GM23338 (cell line): ENCODE data around the gene FUT8. TPM values are rescaled to one million over a fixed set of nuclear protein-coding genes. Genes with fewer than 3 reads are reported as not detected.

ENCODE experiments used
- ATAC-seq: fragments of 200-7000 bp; cut with Tn5 transposase; 3 replicates; pipeline ENCODE4 v1.9.1; 2020
- DNase-seq: peaks from one replicate; pipeline ENCODE4 v3.0.0-alpha.2; 2015; ENCODE audit warnings: low spot score
- H2AFZ ChIP-seq: fragments of 200-600 bp; sonication (generic); 2 replicates; pipeline ENCODE4 v1.8.0; 2016; ENCODE audit warnings: antibody characterized with exemption, mild to moderate bottlenecking, moderate library complexity
- H3F3A ChIP-seq: fragments of 200-600 bp; sonication (generic); replicated peaks from 2 replicates; pipeline ENCODE4 v1.8.0; 2017; ENCODE audit warnings: antibody characterized with exemption, mixed run types, low read depth
- H3K27ac ChIP-seq: fragments of 200-600 bp; sonication (generic); 2 replicates; pipeline ENCODE4 v1.6.1; 2016; ENCODE audit warnings: low read depth
- H3K27me3 ChIP-seq: fragments of 200-600 bp; sonication (generic); 2 replicates; pipeline ENCODE4 v1.8.0; 2016; ENCODE audit warnings: mild to moderate bottlenecking, mixed run types, moderate library complexity; ENCODE audit not compliant: insufficient read depth
- H3K36me3 ChIP-seq: fragments of 200-600 bp; sonication (generic); 2 replicates; pipeline ENCODE4 v1.8.0; 2016; ENCODE audit warnings: mild to moderate bottlenecking; ENCODE audit not compliant: insufficient read depth
- H3K4me1 ChIP-seq: fragments of 200-600 bp; sonication (generic); 2 replicates; pipeline ENCODE4 v1.8.0; 2016; ENCODE audit warnings: mild to moderate bottlenecking, moderate library complexity; ENCODE audit not compliant: insufficient read depth
- H3K4me2 ChIP-seq: fragments of 200-600 bp; sonication (generic); 2 replicates; pipeline ENCODE4 v1.7.1; 2017; ENCODE audit warnings: mixed run types
- H3K4me3 ChIP-seq: fragments of 200-600 bp; sonication (generic); 2 replicates; pipeline ENCODE4 v1.6.1; 2016; ENCODE audit warnings: mixed run types
- H3K79me2 ChIP-seq: fragments of 200-600 bp; sonication (generic); replicated peaks from 2 replicates; pipeline ENCODE4 v1.8.0; 2017; ENCODE audit warnings: mild to moderate bottlenecking; ENCODE audit not compliant: insufficient read depth
- H3K9me2 ChIP-seq: fragments of 200-600 bp; sonication (generic); 2 replicates; pipeline ENCODE4 v1.8.0; 2017; ENCODE audit not compliant: insufficient read depth
- H4K20me1 ChIP-seq: fragments of 200-600 bp; sonication (generic); replicated peaks from 2 replicates; pipeline ENCODE4 v1.8.0; 2017; ENCODE audit warnings: mild to moderate bottlenecking; ENCODE audit not compliant: insufficient read depth
- H3K27ac Mint-ChIP-seq: 2 replicates; pipeline ENCODE4 v1.8.0; 2020; ENCODE audit warnings: inconsistent platforms, mild to moderate bottlenecking, moderate library complexity, mixed read lengths
- H3K27me3 Mint-ChIP-seq: 3 replicates; pipeline ENCODE4 v1.8.0; 2022; ENCODE audit warnings: low read depth, mild to moderate bottlenecking, moderate library complexity, mixed read lengths, inconsistent platforms; ENCODE audit not compliant: insufficient read depth, poor library complexity
- H3K36me3 Mint-ChIP-seq: 3 replicates; pipeline ENCODE4 v1.8.0; 2021; ENCODE audit warnings: low read depth, mild to moderate bottlenecking, inconsistent platforms, moderate library complexity, mixed read lengths
- H3K4me1 Mint-ChIP-seq: 3 replicates; pipeline ENCODE4 v1.8.0; 2020; ENCODE audit warnings: mild to moderate bottlenecking, inconsistent platforms, mixed read lengths
- H3K4me3 Mint-ChIP-seq: 3 replicates; pipeline ENCODE4 v1.8.0; 2021; ENCODE audit warnings: moderate library complexity, mild to moderate bottlenecking, inconsistent platforms, mixed read lengths
- H3K9me3 Mint-ChIP-seq: 3 replicates; pipeline ENCODE4 v1.8.0; 2020; ENCODE audit warnings: moderate library complexity, mild to moderate bottlenecking, inconsistent platforms, mixed read lengths
- CREB1 ChIP-seq: fragments of 250-450 bp; sonication (Bioruptor Pico); IDR thresholded peaks from 2 replicates; pipeline ENCODE4 v1.5.0; 2020; ENCODE audit warnings: low read depth, mild to moderate bottlenecking, moderate library complexity
- EZH2phosphoT487 ChIP-seq: fragments of 200-600 bp; sonication (generic); IDR thresholded peaks from one replicate; pipeline ENCODE4 v1.8.1; 2018; ENCODE audit warnings: antibody characterized with exemption; ENCODE audit not compliant: unreplicated experiment
- NANOG ChIP-seq: IDR thresholded peaks from 2 replicates; pipeline ENCODE4 v1.6.1; 2016; ENCODE audit warnings: antibody characterized with exemption, borderline replicate concordance
- POLR2AphosphoS5 ChIP-seq: IDR thresholded peaks from 2 replicates; pipeline ENCODE4 v1.6.1; 2016; ENCODE audit warnings: antibody characterized with exemption, low read depth
- STAT1 ChIP-seq: IDR thresholded peaks from one replicate; pipeline ENCODE4 v1.6.1; 2016; ENCODE audit warnings: antibody characterized with exemption; ENCODE audit not compliant: unreplicated experiment
- polyA plus RNA-seq: library from polyadenylated mRNA; unstranded; fragments of >200 nt; fragmentation: Nextera tagmentation; extraction: Ambion mirVana; gene quantifications from 2 replicates; pipeline ENCODE4 v1.2.1, GENCODE V29; 2016
- total RNA-seq: library from RNA; depleted of rRNA; stranded (reverse); fragments of >200 nt; shearing (Covaris generic); gene quantifications from 2 replicates; pipeline ENCODE4 v1.2.3, GENCODE V29; 2014
- TF ChIP-seq, protein P1 (sequence below): fragments of 250-450 bp; sonication (Bioruptor Pico); IDR thresholded peaks from 2 replicates; pipeline ENCODE4 v1.5.0; 2020; ENCODE audit warnings: mild to moderate bottlenecking, moderate library complexity
- TF ChIP-seq, protein P2 (sequence below): IDR thresholded peaks from 2 replicates; pipeline ENCODE4 v1.6.1; 2016; ENCODE audit warnings: antibody characterized with exemption
- TF ChIP-seq, protein P3 (sequence below): IDR thresholded peaks from one replicate; pipeline ENCODE4 v1.6.1; 2018; ENCODE audit warnings: antibody characterized with exemption; ENCODE audit not compliant: unreplicated experiment

The FUT8 gene
- total and polyA plus RNA-seq, 2 experiments from 2014 or later = 8.2 to 23.2 TPM

DNA sequence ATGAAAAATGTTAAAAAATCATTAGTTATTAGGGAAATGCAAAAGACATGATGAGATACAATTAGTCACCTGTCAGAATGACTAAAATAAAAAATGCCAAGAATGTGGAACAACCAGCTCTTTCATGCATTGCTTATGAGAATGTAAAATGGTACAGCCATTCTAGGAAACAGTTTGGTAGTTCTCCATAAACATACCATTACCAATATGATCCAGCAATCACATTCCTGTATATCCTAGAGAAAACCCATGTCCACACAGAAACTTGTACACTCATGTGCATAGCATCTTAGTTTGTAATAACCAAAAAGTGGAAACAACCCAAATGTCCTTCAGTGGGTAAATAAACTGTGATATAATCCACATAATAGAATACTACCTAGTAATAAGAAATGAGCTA, 245.7 kb downstream of the FUT8 start (continued):
- TF ChIP-seq, protein P1, sequence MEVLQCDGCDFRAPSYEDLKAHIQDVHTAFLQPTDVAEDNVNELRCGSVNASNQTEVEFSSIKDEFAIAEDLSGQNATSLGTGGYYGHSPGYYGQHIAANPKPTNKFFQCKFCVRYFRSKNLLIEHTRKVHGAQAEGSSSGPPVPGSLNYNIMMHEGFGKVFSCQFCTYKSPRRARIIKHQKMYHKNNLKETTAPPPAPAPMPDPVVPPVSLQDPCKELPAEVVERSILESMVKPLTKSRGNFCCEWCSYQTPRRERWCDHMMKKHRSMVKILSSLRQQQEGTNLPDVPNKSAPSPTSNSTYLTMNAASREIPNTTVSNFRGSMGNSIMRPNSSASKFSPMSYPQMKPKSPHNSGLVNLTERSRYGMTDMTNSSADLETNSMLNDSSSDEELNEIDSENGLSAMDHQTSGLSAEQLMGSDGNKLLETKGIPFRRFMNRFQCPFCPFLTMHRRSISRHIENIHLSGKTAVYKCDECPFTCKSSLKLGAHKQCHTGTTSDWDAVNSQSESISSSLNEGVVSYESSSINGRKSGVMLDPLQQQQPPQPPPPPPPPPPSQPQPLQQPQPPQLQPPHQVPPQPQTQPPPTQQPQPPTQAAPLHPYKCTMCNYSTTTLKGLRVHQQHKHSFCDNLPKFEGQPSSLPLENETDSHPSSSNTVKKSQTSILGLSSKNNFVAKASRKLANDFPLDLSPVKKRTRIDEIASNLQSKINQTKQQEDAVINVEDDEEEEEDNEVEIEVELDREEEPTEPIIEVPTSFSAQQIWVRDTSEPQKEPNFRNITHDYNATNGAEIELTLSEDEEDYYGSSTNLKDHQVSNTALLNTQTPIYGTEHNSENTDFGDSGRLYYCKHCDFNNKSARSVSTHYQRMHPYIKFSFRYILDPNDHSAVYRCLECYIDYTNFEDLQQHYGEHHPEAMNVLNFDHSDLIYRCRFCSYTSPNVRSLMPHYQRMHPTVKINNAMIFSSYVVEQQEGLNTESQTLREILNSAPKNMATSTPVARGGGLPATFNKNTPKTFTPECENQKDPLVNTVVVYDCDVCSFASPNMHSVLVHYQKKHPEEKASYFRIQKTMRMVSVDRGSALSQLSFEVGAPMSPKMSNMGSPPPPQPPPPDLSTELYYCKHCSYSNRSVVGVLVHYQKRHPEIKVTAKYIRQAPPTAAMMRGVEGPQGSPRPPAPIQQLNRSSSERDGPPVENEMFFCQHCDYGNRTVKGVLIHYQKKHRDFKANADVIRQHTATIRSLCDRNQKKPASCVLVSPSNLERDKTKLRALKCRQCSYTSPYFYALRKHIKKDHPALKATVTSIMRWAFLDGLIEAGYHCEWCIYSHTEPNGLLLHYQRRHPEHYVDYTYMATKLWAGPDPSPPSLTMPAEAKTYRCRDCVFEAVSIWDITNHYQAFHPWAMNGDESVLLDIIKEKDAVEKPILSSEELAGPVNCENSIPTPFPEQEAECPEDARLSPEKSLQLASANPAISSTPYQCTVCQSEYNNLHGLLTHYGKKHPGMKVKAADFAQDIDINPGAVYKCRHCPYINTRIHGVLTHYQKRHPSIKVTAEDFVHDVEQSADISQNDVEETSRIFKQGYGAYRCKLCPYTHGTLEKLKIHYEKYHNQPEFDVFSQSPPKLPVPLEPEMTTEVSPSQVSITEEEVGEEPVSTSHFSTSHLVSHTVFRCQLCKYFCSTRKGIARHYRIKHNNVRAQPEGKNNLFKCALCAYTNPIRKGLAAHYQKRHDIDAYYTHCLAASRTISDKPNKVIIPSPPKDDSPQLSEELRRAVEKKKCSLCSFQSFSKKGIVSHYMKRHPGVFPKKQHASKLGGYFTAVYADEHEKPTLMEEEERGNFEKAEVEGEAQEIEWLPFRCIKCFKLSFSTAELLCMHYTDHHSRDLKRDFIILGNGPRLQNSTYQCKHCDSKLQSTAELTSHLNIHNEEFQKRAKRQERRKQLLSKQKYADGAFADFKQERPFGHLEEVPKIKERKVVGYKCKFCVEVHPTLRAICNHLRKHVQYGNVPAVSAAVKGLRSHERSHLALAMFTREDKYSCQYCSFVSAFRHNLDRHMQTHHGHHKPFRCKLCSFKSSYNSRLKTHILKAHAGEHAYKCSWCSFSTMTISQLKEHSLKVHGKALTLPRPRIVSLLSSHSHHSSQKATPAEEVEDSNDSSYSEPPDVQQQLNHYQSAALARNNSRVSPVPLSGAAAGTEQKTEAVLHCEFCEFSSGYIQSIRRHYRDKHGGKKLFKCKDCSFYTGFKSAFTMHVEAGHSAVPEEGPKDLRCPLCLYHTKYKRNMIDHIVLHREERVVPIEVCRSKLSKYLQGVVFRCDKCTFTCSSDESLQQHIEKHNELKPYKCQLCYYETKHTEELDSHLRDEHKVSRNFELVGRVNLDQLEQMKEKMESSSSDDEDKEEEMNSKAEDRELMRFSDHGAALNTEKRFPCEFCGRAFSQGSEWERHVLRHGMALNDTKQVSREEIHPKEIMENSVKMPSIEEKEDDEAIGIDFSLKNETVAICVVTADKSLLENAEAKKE (CRISPR knock-in tag) = no peak
- TF ChIP-seq POLR2AphosphoS5 (no peak), NANOG (no peak), STAT1 (no peak)

DNA sequence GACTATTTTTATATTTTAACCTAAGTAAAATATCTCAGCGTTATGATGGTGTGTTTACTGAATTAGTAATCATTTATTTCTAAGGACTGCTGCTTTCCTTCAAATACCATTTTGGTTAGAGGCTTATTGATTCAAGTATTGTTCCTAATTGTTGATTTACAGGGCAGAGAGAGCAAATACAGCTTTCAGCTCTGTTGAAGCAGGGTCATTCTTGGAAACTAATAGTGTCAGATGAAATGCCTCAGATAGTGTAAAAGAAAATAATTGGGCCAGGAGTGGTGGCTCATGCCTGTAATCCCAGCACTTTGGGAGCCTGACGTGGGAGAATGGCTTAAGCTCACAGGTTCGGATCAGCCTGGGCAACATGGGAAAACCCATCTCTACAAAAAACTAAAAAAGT, 249.3 kb downstream of the FUT8 start:
- Histone ChIP-seq H3K27ac (no peak overlapping the region), H2AFZ (no peak overlapping the region), H3K27me3 (no peaks in the 10 kb centered on the region), H3K36me3 (no peaks in the 10 kb centered on the region), H3K4me1 (peaks cover 32% of the 10 kb centered on the region), H3K4me2 (no peak overlapping the region), H4K20me1 (no peaks in the 10 kb centered on the region), H3K4me3 (no peak overlapping the region), H3K9me2 (no peaks in the 10 kb centered on the region), H3F3A (no peaks in the 10 kb centered on the region), H3K79me2 (no peaks in the 10 kb centered on the region)
- H3K4me3 Mint-ChIP-seq = no peak overlapping the region
- H3K4me1 Mint-ChIP-seq = peaks cover 10% of the 10 kb centered on the region
- H3K27ac Mint-ChIP-seq = no peak overlapping the region
- peaks cover under 1% of the 10 kb centered on the region; the same call in 1 of the 3 replicates for H3K36me3 Mint-ChIP-seq
- no peak for DNase-seq
- peaks cover 4% of the 10 kb centered on the region; the same call in 1 of the 3 replicates for H3K9me3 Mint-ChIP-seq
- ATAC-seq = no peak
- H3K27me3 Mint-ChIP-seq = no peaks in the 10 kb centered on the region
- TF ChIP-seq, protein P2, sequence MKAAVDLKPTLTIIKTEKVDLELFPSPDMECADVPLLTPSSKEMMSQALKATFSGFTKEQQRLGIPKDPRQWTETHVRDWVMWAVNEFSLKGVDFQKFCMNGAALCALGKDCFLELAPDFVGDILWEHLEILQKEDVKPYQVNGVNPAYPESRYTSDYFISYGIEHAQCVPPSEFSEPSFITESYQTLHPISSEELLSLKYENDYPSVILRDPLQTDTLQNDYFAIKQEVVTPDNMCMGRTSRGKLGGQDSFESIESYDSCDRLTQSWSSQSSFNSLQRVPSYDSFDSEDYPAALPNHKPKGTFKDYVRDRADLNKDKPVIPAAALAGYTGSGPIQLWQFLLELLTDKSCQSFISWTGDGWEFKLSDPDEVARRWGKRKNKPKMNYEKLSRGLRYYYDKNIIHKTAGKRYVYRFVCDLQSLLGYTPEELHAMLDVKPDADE = no peak
- no peak for TF ChIP-seq STAT1
- TF ChIP-seq, protein P3, sequence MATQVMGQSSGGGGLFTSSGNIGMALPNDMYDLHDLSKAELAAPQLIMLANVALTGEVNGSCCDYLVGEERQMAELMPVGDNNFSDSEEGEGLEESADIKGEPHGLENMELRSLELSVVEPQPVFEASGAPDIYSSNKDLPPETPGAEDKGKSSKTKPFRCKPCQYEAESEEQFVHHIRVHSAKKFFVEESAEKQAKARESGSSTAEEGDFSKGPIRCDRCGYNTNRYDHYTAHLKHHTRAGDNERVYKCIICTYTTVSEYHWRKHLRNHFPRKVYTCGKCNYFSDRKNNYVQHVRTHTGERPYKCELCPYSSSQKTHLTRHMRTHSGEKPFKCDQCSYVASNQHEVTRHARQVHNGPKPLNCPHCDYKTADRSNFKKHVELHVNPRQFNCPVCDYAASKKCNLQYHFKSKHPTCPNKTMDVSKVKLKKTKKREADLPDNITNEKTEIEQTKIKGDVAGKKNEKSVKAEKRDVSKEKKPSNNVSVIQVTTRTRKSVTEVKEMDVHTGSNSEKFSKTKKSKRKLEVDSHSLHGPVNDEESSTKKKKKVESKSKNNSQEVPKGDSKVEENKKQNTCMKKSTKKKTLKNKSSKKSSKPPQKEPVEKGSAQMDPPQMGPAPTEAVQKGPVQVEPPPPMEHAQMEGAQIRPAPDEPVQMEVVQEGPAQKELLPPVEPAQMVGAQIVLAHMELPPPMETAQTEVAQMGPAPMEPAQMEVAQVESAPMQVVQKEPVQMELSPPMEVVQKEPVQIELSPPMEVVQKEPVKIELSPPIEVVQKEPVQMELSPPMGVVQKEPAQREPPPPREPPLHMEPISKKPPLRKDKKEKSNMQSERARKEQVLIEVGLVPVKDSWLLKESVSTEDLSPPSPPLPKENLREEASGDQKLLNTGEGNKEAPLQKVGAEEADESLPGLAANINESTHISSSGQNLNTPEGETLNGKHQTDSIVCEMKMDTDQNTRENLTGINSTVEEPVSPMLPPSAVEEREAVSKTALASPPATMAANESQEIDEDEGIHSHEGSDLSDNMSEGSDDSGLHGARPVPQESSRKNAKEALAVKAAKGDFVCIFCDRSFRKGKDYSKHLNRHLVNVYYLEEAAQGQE = no peak
- no peak for TF ChIP-seq CREB1 (CRISPR knock-in tag)
- no peak for TF ChIP-seq NANOG
- no peak for TF ChIP-seq EZH2phosphoT487
